GM12891 (cell line): Measurements from ENCODE around the gene SMIM30.

Experiments used
- POLR2A ChIP-seq: IDR thresholded peaks from 2 replicates; pipeline ENCODE4 v1.6.1; 2011; ENCODE audit warnings: low read depth, low read length, control low read depth
- TAF1 ChIP-seq: IDR thresholded peaks from 2 replicates; pipeline ENCODE4 v1.6.1; 2011; ENCODE audit warnings: low read depth, low read length, control low read depth

DNA sequence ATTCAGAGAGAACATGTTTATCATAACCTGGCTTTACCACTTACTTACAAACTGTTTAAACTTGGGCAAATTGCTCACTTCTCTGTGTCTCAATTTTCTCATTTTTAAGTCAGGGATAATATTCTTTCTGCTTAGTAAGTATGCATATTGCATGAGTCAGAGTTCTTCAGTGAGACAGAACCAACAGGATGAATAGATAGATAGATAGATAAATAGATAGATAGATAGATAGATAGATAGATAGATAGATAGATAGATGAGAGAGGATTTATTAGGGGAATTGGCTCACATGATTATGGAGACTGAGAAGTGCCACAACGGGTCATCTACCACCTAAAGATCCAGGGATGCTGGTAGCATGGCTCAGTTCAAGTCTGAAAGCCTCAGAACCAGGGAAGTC lies 15.7 kb upstream of the SMIM30 start:
- TF ChIP-seq POLR2A (no peak), TAF1 (no peak)
